Measurements from ENCODE around the gene GNG12.

GRCh38 chr1:67684526-67685066 is 148.7 kb downstream of the GNG12 start:
- TF ChIP-seq CTCF (IDR thresholded peaks at IDR 0.05): no peak
- TF ChIP-seq EP300 (IDR thresholded peaks at IDR 0.05): no peak
- no peak for TF ChIP-seq POLR2AphosphoS5 (IDR thresholded peaks at IDR 0.05)

Data from upper lobe of left lung (tissue), 4 donors.